ENCODE data around the gene AFAP1L2. TPM values are rescaled to one million over a fixed set of nuclear protein-coding genes. Genes with fewer than 3 reads are reported as not detected.
"Not testable (repeated sequence)": the region's sequence is repeated elsewhere in the genome, so short reads cannot be mapped to it uniquely, and the experiment has no call there.

The AFAP1L2 gene
- total RNA-seq, 4 donors from 2014 or later: 3.7 to 18.8 (median 4.5) TPM

DNA sequence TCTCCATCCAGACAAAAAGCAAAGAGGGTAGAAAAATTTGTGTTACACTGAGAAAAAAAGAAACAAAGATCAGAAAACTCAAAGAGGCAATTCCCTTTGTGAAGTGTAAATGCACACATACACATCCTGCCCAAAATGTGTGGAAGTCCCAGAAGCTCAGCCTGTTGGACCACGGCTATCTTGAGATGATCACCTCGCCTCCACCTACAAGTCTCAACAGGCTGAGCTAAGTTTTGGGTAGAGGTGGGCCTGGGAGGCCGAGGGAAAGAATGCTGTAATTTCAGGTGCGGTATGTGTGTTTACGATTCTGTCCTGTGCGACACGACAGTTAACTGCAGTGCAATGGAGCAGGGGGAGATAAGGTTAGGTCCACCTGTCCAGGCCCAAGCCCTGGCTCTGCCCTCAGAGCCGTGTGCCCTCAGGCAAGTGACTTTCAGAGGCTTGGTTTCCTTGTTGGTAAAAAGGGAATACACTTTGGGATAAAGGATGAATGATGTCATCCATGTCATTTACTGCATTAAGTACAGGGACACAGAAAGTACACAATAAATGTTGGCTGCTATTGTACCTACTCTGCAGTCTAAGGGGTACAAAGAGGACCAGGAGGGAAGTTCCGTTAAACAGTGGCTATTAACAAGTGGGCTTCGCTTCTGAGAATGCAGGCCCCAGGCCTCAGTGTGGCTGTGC is 67.3 kb downstream of the AFAP1L2 start:
- no peak for TF ChIP-seq CTCF (IDR thresholded peaks at IDR 0.05)
- no peak for ATAC-seq (ENCODE audit: low FRiP score)
- DNase-seq (ENCODE audit: low spot score): no peak

DNA sequence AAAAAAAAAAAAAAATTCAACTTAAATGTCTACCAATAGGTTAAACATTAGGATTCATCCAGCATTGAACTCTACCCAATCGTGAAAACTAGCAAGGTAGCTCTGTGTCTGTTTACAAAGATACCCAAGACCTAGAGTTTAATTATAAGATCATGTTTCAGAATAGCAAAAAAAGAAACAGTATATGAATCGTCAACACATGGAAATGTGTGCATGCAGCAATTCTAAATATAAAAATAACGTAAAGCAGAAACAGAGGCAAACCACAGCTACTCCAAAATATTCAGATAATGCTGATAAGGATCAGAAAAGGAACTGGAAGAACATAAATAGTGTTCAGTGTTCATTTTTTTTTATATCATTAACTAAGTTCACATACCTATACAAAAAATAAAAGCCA is 68.7 kb downstream of the AFAP1L2 start:
- TF ChIP-seq CTCF (IDR thresholded peaks at IDR 0.05): no peak
- ATAC-seq (ENCODE audit: low FRiP score) (no peak), DNase-seq (ENCODE audit: low spot score) (no peak)

DNA sequence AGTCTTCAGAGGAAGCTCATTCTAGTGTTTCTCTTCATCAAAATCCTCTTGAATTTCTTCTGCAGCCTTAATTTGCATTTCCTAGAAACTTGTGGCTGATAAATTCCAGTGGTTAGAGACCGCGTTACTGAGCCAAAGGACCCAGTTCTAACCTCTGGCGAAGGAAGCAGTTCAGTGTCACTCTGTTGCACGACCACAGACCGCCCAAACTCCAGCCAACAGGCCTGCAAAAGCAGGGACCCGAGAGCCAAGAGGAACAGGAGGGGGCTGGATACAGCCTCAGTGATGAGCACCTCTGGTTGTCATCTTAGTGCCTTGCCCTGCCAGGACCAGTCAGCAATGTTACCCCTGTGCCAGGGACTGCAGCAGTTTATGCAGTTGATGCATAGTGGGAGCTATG is 70.0 kb downstream of the AFAP1L2 start:
- DNase-seq (ENCODE audit: low spot score) (no peak), ATAC-seq (ENCODE audit: low FRiP score) (no peak)
- TF ChIP-seq CTCF (IDR thresholded peaks at IDR 0.05): no peak

DNA sequence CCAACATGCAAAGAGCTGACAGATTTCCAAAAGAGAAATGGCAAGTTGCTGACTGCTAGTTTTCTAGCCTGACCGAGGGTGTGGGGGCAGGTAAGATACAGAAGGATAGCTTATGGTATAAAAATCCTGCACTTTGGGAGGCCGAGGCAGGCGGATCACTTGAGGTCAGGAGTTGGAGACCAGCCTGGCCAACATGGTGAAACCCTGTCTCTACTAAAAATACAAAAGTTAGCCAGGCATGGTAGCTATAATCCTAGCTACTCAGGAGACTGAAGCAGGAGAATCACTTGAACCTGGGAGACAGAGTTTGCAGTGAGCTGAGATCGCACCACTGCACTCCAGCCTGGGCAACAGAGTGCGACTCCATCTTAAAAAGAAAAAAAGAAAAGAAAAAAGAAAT is 70.9 kb downstream of the AFAP1L2 start:
- DNase-seq (ENCODE audit: low spot score); ATAC-seq (ENCODE audit: low FRiP score): not testable (repeated sequence)

DNA sequence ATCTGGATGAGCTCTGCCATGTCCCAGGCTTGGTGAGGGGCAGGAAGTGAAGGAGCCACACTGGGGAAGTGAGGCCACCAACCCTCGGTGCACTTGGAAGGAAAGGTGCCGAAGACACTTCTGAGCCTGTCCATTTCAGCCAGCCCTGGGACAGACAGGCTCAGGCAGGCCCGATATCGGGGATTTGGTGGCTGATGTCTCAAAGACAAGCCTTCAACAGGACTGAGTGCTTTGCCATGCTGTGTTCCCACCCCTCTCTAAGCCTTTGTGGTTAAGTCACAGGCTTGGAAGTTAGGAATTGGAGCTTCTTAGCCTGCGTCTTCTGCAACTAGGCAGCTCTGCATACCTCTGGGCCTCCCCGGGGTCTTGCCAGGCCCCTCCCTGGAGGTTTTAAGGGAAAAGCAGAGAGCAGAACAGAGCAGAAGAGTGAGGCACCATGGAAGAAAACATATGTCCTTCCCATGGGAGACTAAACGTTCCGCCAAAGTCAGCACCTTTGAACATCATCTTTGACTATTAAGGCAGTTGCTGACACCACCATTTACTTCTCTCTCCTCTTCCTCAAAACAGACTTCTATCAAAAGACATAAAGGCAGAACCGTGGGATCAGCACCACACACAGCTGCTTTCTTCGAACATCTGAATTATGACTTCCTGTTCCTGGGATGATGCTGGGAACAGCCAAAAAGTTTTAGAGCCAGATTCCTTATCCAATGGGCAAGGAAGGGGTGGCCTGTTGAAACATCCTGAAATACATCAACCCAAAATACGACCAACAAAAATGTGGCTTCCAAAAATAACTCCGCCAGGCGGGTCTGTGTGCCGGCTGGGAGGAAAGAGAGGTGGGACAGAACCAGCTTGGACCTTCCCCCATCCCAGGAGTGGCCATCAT is 71.8 kb downstream of the AFAP1L2 start:
- ATAC-seq (ENCODE audit: low FRiP score) (no peak), DNase-seq (ENCODE audit: low spot score) (no peak)
- TF ChIP-seq CTCF (IDR thresholded peaks at IDR 0.05): no peak

- DNase-seq (ENCODE audit: low spot score) (no peak), ATAC-seq (ENCODE audit: low FRiP score) (no peak)
- no peak for TF ChIP-seq CTCF (IDR thresholded peaks at IDR 0.05)
These were observed 74.5 kb downstream of the AFAP1L2 start for GRCh38 chr10:114329634-114330365.

DNA sequence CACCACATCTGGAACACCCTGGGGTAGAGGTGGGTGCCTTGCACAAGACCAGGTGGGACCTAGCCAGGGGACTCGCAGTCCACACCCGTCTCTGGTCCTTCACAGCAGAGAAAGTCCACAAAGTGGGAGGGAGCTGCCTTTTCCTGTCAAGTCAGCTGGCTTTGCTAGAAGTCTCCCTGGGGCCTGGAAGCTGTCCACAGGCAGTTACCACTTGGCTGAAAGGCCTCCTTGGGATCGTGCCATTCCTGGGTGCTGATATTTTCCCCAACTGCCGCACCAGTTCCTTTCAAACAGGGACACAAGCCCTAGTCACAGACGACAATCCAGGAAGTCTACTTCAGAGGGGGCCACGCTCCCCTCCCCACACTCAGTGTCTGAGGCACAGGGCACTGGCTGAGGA is 75.4 kb downstream of the AFAP1L2 start:
- TF ChIP-seq CTCF (IDR thresholded peaks at IDR 0.05): no peak
- ATAC-seq (ENCODE audit: low FRiP score) (no peak), DNase-seq (ENCODE audit: low spot score) (no peak)
